Measurements from ENCODE around the gene SZT2.
A peak's percentile ranks its signal among the peaks of the same experiment; 100 is the strongest.
"Not testable (repeated sequence)": the region's sequence is repeated elsewhere in the genome, so short reads cannot be mapped to it uniquely, and the experiment has no call there.

The SZT2 gene

GRCh38 chr1:43360616-43361015 lies 29.1 kb upstream of the SZT2 start:
- DNase-seq (ENCODE audit: low spot score) (no peak), FAIRE-seq (no peak)

GRCh38 chr1:43363283-43363934 lies 26.3 kb upstream of the SZT2 start:
- FAIRE-seq (no peak), DNase-seq (ENCODE audit: low spot score) (no peak)

- DNase-seq (ENCODE audit: low spot score): no peak
- FAIRE-seq: no peak
Measured at GRCh38 chr1:43363935-43364525, 25.7 kb upstream of the SZT2 start.

GRCh38 chr1:43365678-43366077 lies 24.0 kb upstream of the SZT2 start:
- FAIRE-seq: no peak
- no peak for DNase-seq (ENCODE audit: low spot score)

GRCh38 chr1:43366179-43366578 lies 23.5 kb upstream of the SZT2 start:
- FAIRE-seq: no peak
- peak; percentile 49 for DNase-seq (ENCODE audit: low spot score)

GRCh38 chr1:43366601-43367025 lies 23.1 kb upstream of the SZT2 start:
- DNase-seq (ENCODE audit: low spot score): peak; percentile 38
- peak; percentile 77 for FAIRE-seq

GRCh38 chr1:43367026-43367903 lies 22.4 kb upstream of the SZT2 start:
- DNase-seq (ENCODE audit: low spot score): peak; percentile 88

GRCh38 chr1:43367904-43368645 lies 21.6 kb upstream of the SZT2 start, which contains the start of gene ELOVL1:
TSS of gene ELOVL1 (minus strand) at chr1:43368011. CDS start at chr1:43365609, 2,402 bp downstream.
- FAIRE-seq (peak; percentile 89), DNase-seq (ENCODE audit: low spot score) (peak; percentile 99)

More at GRCh38 chr1:43367026-43367903, 22.4 kb upstream of the SZT2 start:
- FAIRE-seq: peak; percentile 56

GRCh38 chr1:43368646-43369020 lies 21.1 kb upstream of the SZT2 start:
- FAIRE-seq (peak; percentile 58), DNase-seq (ENCODE audit: low spot score) (peak; percentile 46)

GRCh38 chr1:43369779-43370178 lies 19.9 kb upstream of the SZT2 start:
- not testable (repeated sequence) for FAIRE-seq; DNase-seq (ENCODE audit: low spot score)

- peak; percentile 92 for FAIRE-seq
- DNase-seq (ENCODE audit: low spot score): no peak
Measured at GRCh38 chr1:43370564-43370963, 19.1 kb upstream of the SZT2 start.

- FAIRE-seq (no peak), DNase-seq (ENCODE audit: low spot score) (no peak)
Measured at GRCh38 chr1:43372172-43372571, 17.5 kb upstream of the SZT2 start.

- DNase-seq (ENCODE audit: low spot score): peak; percentile 74
- peak; percentile 67 for FAIRE-seq
Measured at GRCh38 chr1:43373066-43373940, 16.4 kb upstream of the SZT2 start.

GRCh38 chr1:43376723-43377235 lies 12.9 kb upstream of the SZT2 start:
- FAIRE-seq: peak; percentile 71
- DNase-seq (ENCODE audit: low spot score): no peak

- no peak for FAIRE-seq
- no peak for DNase-seq (ENCODE audit: low spot score)
Measured at GRCh38 chr1:43377831-43378230, 11.9 kb upstream of the SZT2 start.

GRCh38 chr1:43379476-43379875 lies 10.2 kb upstream of the SZT2 start:
- no peak for FAIRE-seq

GRCh38 chr1:43381612-43382011 lies 8.1 kb upstream of the SZT2 start:
- DNase-seq (ENCODE audit: low spot score) (no peak), FAIRE-seq (no peak)

More at GRCh38 chr1:43379476-43379875, 10.2 kb upstream of the SZT2 start:
- no peak for DNase-seq (ENCODE audit: low spot score)

GRCh38 chr1:43382027-43382779 lies 7.5 kb upstream of the SZT2 start:
- FAIRE-seq: no peak

GRCh38 chr1:43383449-43383848 lies 6.2 kb upstream of the SZT2 start:
- no peak for DNase-seq (ENCODE audit: low spot score)
- peak; percentile 58 for FAIRE-seq

More at GRCh38 chr1:43382027-43382779, 7.5 kb upstream of the SZT2 start:
- DNase-seq (ENCODE audit: low spot score): no peak

Data from urothelium cell line (cell line).